Activated B cell treated with CpG ODN at 0.5 μM for 24 hours (primary cell): ENCODE results near the gene WWOX. TPM values are rescaled to one million over a fixed set of nuclear protein-coding genes. Genes with fewer than 3 reads are reported as not detected.

Source experiments
- ATAC-seq: fragments of 200-7000 bp; cut with Tn5 transposase; one replicate; pipeline ENCODE4 v1.10.0; 2021; ENCODE audit warnings: low read depth, mild to moderate bottlenecking, moderate library complexity
- CTCF ChIA-PET: fragments of 350-600 bp; sonication (Branson Sonifier 250); formaldehyde crosslinking; loops from one replicate; lab custom pipeline; 2021; ENCODE audit warnings: antibody characterized with exemption; lab: Charles Lee
- POLR2A ChIA-PET: fragments of 350-600 bp; sonication (Branson Sonifier 250); formaldehyde crosslinking; loops from one replicate; lab custom pipeline; 2021; ENCODE audit warnings: antibody characterized with exemption; lab: Charles Lee
- DNase-seq: peaks from one replicate; pipeline ENCODE4 v3.0.0; 2022
- H3K27ac Mint-ChIP-seq: one replicate; pipeline ENCODE4 v1.8.0; 2020; ENCODE audit warnings: mixed read lengths
- H3K27me3 Mint-ChIP-seq: one replicate; pipeline ENCODE4 v1.8.0; 2021; ENCODE audit warnings: mixed read lengths
- H3K36me3 Mint-ChIP-seq: one replicate; pipeline ENCODE4 v1.8.0; 2021; ENCODE audit warnings: low read depth, mixed read lengths
- H3K4me1 Mint-ChIP-seq: one replicate; pipeline ENCODE4 v1.8.0; 2021; ENCODE audit warnings: mixed read lengths
- H3K4me3 Mint-ChIP-seq: one replicate; pipeline ENCODE4 v1.8.0; 2020; ENCODE audit warnings: mild to moderate bottlenecking, mixed read lengths
- H3K9me3 Mint-ChIP-seq: one replicate; pipeline ENCODE4 v1.8.0; 2020; ENCODE audit warnings: mixed read lengths
- intact Hi-C: fragments of 100-400 bp; cut with micrococcal nuclease; formaldehyde crosslinking; loops from one replicate; pipeline ENCODE4 v1.15.1; 2024
- total RNA-seq: library from RNA; stranded (reverse); gene quantifications from 2 replicates; pipeline ENCODE4 v1.2.3, GENCODE V29; 2022
- TF ChIP-seq, protein P1 (sequence below): fragments of 200-600 bp; IDR thresholded peaks from one replicate; pipeline ENCODE4 v1.8.0; 2022; ENCODE audit warnings: antibody characterized with exemption, mild to moderate bottlenecking

WWOX gene
- total RNA-seq, 1 donor from 2014 or later, result 22.6 TPM

DNA sequence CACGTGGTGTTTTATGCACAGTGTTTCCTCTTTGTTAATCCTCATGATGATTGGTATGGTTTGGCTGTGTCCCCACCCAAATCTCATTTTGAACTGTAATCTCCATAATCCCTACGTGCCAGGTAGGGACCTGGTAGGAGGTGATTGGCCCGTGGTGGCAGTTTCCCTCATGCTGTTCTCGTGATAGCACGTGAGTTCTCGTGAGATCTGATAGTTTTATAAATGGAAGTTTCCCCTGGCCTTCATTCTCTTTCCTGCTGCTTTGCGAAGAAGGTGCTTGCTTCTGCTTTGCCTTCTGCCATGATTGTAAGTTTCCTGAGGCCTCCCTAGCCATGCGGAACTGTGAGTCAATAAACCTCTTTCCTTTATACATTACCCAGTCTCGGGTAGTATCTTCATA is 115.8 kb downstream of the WWOX start:
- no peaks in the 10 kb centered on the region for H3K27me3 Mint-ChIP-seq
- DNase-seq, result no peak
- no peak overlapping the region for H3K4me3 Mint-ChIP-seq
- peaks cover 9% of the 10 kb centered on the region for H3K4me1 Mint-ChIP-seq
- TF ChIP-seq, protein P1, sequence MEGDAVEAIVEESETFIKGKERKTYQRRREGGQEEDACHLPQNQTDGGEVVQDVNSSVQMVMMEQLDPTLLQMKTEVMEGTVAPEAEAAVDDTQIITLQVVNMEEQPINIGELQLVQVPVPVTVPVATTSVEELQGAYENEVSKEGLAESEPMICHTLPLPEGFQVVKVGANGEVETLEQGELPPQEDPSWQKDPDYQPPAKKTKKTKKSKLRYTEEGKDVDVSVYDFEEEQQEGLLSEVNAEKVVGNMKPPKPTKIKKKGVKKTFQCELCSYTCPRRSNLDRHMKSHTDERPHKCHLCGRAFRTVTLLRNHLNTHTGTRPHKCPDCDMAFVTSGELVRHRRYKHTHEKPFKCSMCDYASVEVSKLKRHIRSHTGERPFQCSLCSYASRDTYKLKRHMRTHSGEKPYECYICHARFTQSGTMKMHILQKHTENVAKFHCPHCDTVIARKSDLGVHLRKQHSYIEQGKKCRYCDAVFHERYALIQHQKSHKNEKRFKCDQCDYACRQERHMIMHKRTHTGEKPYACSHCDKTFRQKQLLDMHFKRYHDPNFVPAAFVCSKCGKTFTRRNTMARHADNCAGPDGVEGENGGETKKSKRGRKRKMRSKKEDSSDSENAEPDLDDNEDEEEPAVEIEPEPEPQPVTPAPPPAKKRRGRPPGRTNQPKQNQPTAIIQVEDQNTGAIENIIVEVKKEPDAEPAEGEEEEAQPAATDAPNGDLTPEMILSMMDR, result no peak
- ChIA-PET CTCF (interaction anchor here (0.9 kb wide), 1 partner anchor 23 kb away, joined by 4 read pairs; no protein-coding TSS in a partner anchor), POLR2A (no interaction called here)
- peaks cover 6% of the 10 kb centered on the region for H3K36me3 Mint-ChIP-seq
- H3K9me3 Mint-ChIP-seq, result peaks cover 7% of the 10 kb centered on the region
- intact Hi-C loops, result no loop called here
- H3K27ac Mint-ChIP-seq, result no peak overlapping the region
- ATAC-seq, result no peak

- H3K4me3 Mint-ChIP-seq, result no peak overlapping the region
- CTCF ChIA-PET, result no interaction called here
- H3K36me3 Mint-ChIP-seq, result peaks cover 6% of the 10 kb centered on the region
- H3K4me1 Mint-ChIP-seq, result peaks cover 9% of the 10 kb centered on the region
- intact Hi-C loops, result no loop called here
- TF ChIP-seq, protein P1, result no peak
- no peak for ATAC-seq
- no peak overlapping the region for H3K27ac Mint-ChIP-seq
- no peaks in the 10 kb centered on the region for H3K27me3 Mint-ChIP-seq
- no peak for DNase-seq
- POLR2A ChIA-PET, result no interaction called here
- H3K9me3 Mint-ChIP-seq, result peaks cover 7% of the 10 kb centered on the region
Observed at GRCh38 chr16:78216166-78216745, 116.8 kb downstream of the WWOX start.

GRCh38 chr16:78217276-78217675 is 117.8 kb downstream of the WWOX start:
- peaks cover 9% of the 10 kb centered on the region for H3K4me1 Mint-ChIP-seq
- CTCF ChIA-PET, result no interaction called here
- H3K9me3 Mint-ChIP-seq, result peaks cover 7% of the 10 kb centered on the region
- no peak overlapping the region for H3K27ac Mint-ChIP-seq
- DNase-seq, result no peak
- H3K4me3 Mint-ChIP-seq, result no peak overlapping the region
- H3K27me3 Mint-ChIP-seq, result no peaks in the 10 kb centered on the region
- intact Hi-C loops, result no loop called here
- ATAC-seq, result no peak
- peaks cover 6% of the 10 kb centered on the region for H3K36me3 Mint-ChIP-seq
- TF ChIP-seq, protein P1, result no peak
- POLR2A ChIA-PET, result no interaction called here

DNA sequence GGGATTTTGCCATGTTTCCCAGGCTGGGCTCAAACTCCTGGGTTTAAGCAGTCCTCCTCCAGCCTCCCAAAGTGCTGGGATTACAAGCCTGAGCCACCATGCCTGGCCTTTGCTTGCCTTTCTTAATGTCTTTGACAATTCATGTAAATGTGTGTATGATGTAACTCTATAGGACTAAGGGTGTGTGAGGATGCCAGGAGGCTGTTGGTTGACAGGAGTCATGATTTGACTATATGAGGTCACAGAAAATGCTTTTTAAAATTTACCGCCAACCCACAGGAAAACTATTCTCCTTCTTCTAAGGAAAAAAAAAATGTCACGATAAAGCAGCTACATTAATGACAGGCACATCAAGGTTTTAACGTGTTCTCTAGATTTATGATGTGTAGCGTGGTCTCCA is 118.8 kb downstream of the WWOX start:
- H3K27ac Mint-ChIP-seq, result no peak overlapping the region
- H3K9me3 Mint-ChIP-seq, result peaks cover 7% of the 10 kb centered on the region
- peaks cover 6% of the 10 kb centered on the region for H3K36me3 Mint-ChIP-seq
- ChIA-PET CTCF (no interaction called here), POLR2A (no interaction called here)
- no peak for DNase-seq
- ATAC-seq, result no peak
- H3K4me3 Mint-ChIP-seq, result no peak overlapping the region
- no peaks in the 10 kb centered on the region for H3K27me3 Mint-ChIP-seq
- TF ChIP-seq, protein P1, result no peak
- peaks cover 9% of the 10 kb centered on the region for H3K4me1 Mint-ChIP-seq
- intact Hi-C loops, result no loop called here

DNA sequence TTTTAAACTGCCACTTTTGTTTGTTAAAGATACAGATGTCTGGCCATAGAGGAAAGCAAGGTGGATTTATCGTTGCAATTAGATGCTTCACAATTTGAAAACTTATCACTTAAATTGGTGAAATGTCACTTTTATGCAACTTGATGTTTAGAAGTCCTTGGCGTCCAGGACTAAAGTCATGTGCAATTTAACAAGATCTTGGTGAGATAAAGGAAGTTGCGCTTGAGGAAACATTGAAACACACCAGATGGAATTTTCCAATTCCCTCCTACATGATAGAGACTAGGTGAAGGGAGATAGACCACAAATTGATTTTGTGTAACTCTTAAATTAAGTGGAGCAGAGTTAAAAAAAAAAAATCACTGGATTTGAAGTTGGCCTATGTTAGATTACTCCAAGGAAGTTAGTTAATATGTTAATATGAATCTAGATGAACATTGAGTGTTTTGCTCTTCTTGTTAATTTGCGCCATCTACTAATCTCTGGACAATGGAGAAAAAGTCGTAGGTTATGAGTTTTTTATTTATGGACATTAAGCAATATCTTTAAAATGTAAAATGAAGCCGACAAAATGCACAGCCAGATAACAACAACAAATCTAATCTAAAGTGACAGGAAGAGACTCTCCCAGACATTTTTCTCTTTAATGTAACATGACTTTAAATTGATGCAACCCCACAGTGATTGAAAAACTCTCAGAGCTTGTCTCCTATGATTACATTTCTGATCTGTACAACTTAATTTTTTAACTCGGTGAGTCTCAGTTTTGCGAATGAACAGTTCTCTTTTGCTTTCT is 119.6 kb downstream of the WWOX start:
- Mint-ChIP-seq H3K36me3 (peaks cover 6% of the 10 kb centered on the region), H3K27ac (no peak overlapping the region), H3K4me3 (no peak overlapping the region), H3K4me1 (peaks cover 9% of the 10 kb centered on the region), H3K27me3 (no peaks in the 10 kb centered on the region), H3K9me3 (peaks cover 7% of the 10 kb centered on the region)
- DNase-seq (no peak), ATAC-seq (no peak)
- intact Hi-C loops, result no loop called here
- ChIA-PET CTCF (no interaction called here), POLR2A (no interaction called here)
- TF ChIP-seq, protein P1, result no peak
